ENCODE measurements around the gene HORMAD1.

The HORMAD1 gene

DNA sequence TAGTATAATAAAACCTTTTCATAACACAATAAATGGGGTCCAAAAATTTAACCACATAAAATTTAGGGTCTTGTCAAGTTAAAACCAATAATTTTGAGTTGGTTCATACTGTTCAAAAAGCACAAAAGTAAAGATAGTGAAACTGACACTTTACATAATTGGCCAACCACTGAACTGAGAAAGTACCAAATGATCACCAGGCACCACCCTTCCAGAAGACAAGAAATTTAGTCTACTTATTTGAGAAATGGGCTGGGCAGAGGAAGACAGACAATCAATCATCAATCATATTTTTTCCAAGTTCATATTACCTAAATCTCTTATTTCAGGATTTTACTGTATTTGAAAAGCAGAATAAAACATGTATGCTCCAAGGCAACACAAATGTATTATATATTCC is 17.3 kb downstream of the HORMAD1 start:
- no peak overlapping the region for H3K27ac ChIP-seq
- ChIA-PET POLR2A (ENCODE audit: low non-redundant PET) (no interaction called here), CTCF (no interaction called here)
- DNase-seq (ENCODE audit: low spot score) = no peak
- TF ChIP-seq, protein P1, sequence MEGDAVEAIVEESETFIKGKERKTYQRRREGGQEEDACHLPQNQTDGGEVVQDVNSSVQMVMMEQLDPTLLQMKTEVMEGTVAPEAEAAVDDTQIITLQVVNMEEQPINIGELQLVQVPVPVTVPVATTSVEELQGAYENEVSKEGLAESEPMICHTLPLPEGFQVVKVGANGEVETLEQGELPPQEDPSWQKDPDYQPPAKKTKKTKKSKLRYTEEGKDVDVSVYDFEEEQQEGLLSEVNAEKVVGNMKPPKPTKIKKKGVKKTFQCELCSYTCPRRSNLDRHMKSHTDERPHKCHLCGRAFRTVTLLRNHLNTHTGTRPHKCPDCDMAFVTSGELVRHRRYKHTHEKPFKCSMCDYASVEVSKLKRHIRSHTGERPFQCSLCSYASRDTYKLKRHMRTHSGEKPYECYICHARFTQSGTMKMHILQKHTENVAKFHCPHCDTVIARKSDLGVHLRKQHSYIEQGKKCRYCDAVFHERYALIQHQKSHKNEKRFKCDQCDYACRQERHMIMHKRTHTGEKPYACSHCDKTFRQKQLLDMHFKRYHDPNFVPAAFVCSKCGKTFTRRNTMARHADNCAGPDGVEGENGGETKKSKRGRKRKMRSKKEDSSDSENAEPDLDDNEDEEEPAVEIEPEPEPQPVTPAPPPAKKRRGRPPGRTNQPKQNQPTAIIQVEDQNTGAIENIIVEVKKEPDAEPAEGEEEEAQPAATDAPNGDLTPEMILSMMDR (conservative IDR thresholded peaks at IDR 0.05; ENCODE audit: low read depth) = no peak

DNA sequence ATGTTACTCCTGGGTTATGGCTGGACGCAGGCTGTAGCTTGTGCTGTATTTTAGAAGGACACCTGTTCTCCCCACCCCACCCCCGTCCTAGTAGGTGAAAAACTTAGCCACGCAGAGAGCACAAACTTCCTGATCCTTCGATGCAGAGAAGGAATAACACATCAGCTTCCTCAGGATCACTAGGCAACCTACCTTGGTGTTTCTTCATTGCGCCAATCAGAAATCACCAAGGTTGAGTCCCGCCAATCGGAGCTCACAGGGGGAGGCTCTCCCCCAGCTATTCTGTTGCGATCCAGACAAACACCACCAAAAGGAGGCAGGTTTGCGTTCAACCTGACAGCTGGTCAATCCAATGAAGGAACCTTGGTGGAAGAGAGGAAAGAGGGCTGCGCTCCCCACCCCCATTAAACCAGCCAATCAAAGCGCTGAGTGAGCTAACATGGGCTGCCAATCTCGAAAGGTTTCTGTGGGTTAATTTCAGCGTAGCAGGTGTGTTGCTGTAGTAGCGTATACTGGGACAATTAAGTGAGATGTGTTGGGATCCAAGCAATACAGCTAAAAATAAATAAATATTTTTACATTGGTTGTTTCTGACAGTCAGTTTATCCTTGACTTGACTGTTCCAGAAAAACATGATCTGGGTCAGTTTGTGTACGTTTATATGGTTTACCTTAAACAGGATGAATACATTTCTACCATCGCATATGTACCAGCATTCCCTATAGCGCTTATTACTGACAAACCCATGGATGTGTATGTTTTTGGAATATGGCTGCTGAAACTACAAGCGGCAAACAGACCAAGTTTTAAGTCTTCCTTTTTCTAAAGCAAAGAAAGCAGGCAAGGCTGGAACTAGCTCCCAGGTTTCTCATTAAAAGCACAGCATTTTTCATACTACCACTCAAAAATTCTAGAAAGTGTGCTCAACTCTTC is 23.4 kb downstream of the HORMAD1 start, which contains the start of gene GOLPH3L:
Gene GOLPH3L (minus strand): TSS at position 160 of the 933 bp plus-strand sequence. CDS start 2,316 bp downstream, outside the sequence.
- DNase-seq (ENCODE audit: low spot score) = peak; percentile 96
- CTCF ChIA-PET = interaction anchor here (0.6 to 1.0 kb wide), 2 partner anchors 136 to 208 kb away, joined by 3 to 4 read pairs; no protein-coding TSS in a partner anchor
- POLR2A ChIA-PET (ENCODE audit: low non-redundant PET) = interaction anchor here (0.6 to 0.7 kb wide), 2 partner anchors 29 to 148 kb away, joined by 3 to 4 read pairs; partner anchors contain the start of gene ADAMTSL4
- TF ChIP-seq, protein P1 (conservative IDR thresholded peaks at IDR 0.05; ENCODE audit: low read depth) = no peak
- H3K27ac ChIP-seq = peak within 1 kb of the TSS; percentile 14; the same call in 1 of the 2 replicates

DNA sequence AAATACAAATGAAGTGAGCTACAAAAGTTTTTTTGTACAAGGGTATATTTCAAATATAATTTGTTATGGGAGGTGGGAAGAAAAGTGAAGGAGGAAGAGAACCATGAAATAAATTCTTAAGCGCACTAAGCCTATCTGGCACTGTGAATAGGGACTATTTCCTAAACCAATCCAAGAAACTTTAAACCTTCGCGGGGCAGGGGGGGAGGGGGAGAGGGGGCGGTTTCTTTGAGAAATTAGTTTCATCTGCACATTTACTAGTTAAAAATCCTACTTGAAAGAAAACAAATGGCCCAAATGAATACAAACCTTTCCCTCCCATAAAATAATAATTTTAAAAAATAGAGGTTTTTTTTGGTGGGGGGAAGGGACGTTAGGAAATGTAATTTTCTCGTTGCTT is 24.1 kb downstream of the HORMAD1 start:
- peak overlapping the region; percentile 14; the same call in 1 of the 2 replicates for H3K27ac ChIP-seq
- TF ChIP-seq, protein P1 (conservative IDR thresholded peaks at IDR 0.05; ENCODE audit: low read depth) = no peak
- ChIA-PET CTCF (no interaction called here), POLR2A (ENCODE audit: low non-redundant PET) (no interaction called here)
- peak; percentile 28 for DNase-seq (ENCODE audit: low spot score)

DNA sequence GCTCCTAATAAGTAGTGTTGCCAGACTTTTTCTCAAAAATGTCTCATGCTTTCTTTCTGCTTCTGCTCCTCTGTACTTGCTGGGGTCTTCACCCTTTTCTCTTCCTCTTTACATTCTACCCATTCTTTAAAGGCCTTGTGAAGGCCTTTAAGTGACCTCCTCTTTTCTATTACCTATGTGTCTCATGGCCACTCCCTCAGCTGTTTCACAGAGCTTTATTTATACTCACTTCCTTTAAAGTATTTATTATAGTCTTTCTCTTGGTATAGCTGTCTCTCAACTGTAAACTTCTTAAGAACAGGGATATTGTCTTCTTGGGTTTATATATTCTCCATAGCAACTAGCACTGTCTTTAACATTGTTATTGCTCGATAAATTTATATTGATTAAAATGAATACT is 24.5 kb downstream of the HORMAD1 start:
- TF ChIP-seq, protein P1 (conservative IDR thresholded peaks at IDR 0.05; ENCODE audit: low read depth) = no peak
- no peak overlapping the region for H3K27ac ChIP-seq
- DNase-seq (ENCODE audit: low spot score) = no peak
- ChIA-PET CTCF (interaction anchor here (0.6 kb wide), 1 partner anchor 363 kb away, joined by 3 read pairs; no protein-coding TSS in a partner anchor), POLR2A (ENCODE audit: low non-redundant PET) (interaction anchor here (0.6 kb wide), 1 partner anchor 70 kb away, joined by 4 read pairs; no protein-coding TSS in a partner anchor)

DNA sequence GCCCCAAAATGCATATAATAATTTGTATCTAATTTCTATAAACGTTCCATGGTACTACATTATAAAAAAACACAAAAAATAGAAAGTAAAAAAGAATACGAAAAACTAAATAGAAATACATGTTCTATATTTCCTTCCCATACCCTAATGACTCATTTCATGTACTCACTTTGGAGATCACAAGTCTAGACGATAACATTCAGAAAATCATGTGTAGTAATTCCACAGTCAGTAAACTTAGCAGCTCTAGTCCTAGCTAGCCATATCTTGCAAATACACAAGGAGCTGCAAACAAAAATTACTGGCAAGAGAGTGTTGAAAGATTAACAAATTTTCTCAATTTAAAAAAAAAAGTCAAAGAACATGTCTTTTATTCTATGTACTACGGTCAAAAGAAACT is 25.1 kb downstream of the HORMAD1 start:
- peak; percentile 4 for DNase-seq (ENCODE audit: low spot score)
- ChIA-PET POLR2A (ENCODE audit: low non-redundant PET) (interaction anchor here (0.6 kb wide), 1 partner anchor 71 kb away, joined by 4 read pairs; no protein-coding TSS in a partner anchor), CTCF (interaction anchor here (0.6 to 1.4 kb wide), 2 partner anchors 117 to 363 kb away, joined by 3 to 5 read pairs; no protein-coding TSS in a partner anchor)
- TF ChIP-seq, protein P1 (conservative IDR thresholded peaks at IDR 0.05; ENCODE audit: low read depth) = no peak
- no peak overlapping the region; the same call in 1 of the 2 replicates for H3K27ac ChIP-seq

DNA sequence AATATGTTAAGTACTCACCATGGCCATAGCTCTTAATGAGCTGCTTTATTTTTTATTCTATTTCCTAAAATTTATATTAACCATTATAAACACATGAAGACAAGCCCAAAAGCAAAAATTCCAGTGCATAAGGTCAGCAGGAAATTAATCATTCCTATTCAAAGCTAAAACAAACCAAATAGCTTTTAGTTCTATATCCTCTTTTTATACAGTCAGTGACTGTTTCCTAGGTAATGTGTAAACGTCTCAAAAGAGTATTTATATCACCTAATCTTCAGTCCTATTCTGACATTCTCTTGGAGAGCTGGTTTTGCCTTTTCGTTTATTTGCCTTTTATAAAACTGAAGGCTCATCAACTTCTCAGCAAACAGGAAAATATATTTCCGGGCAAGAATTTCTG is 28.0 kb downstream of the HORMAD1 start:
- H3K27ac ChIP-seq = no peak overlapping the region
- CTCF ChIA-PET = interaction anchor here (1.0 kb wide), 1 partner anchor 133 kb away, joined by 4 read pairs; no protein-coding TSS in a partner anchor
- TF ChIP-seq, protein P1 (conservative IDR thresholded peaks at IDR 0.05; ENCODE audit: low read depth) = no peak
- POLR2A ChIA-PET (ENCODE audit: low non-redundant PET) = interaction anchor here (0.6 kb wide), 1 partner anchor 1345 kb away, joined by 11 read pairs; no protein-coding TSS in a partner anchor
- peak; percentile 6 for DNase-seq (ENCODE audit: low spot score)

Data from RWPE1 (cell line).